HAP-1 (cell line): ENCODE measurements around the gene ZNF821.
"Not testable (repeated sequence)": the region's sequence is repeated elsewhere in the genome, so short reads cannot be mapped to it uniquely, and the experiment has no call there.

Experiments
- DNase-seq, 2 experiments: peaks; one replicate each; pipeline ENCODE4 v3.0.0-alpha.2; 2016 to 2020; ENCODE audit warnings: low spot score in 2 of 2
- H3K27me3 ChIP-seq: fragments of 250-450 bp; sonication (Bioruptor Pico); 2 replicates; pipeline ENCODE4 v1.5.1; 2020; ENCODE audit warnings: low read depth, mild to moderate bottlenecking, moderate library complexity
- H3K36me3 ChIP-seq: fragments of 250-450 bp; sonication (Bioruptor Pico); replicated peaks from 2 replicates; pipeline ENCODE4 v1.5.1; 2020; ENCODE audit warnings: mild to moderate bottlenecking
- H3K4me1 ChIP-seq: fragments of 250-450 bp; sonication (Bioruptor Pico); 2 replicates; pipeline ENCODE4 v1.5.1; 2020; ENCODE audit warnings: mild to moderate bottlenecking
- H3K4me3 ChIP-seq: fragments of 250-450 bp; sonication (Bioruptor Pico); 2 replicates; pipeline ENCODE4 v1.5.1; 2020; ENCODE audit warnings: mild to moderate bottlenecking, moderate library complexity
- H3K9me3 ChIP-seq: fragments of 250-450 bp; sonication (Bioruptor Pico); 2 replicates; pipeline ENCODE4 v1.5.1; 2020; ENCODE audit warnings: mild to moderate bottlenecking, moderate library complexity
- in situ Hi-C: fragments of 300-500 bp; cut with MboI; formaldehyde crosslinking; loops from 3 replicates; pipeline ENCODE4 v1.14.3; 2020; ENCODE audit warnings: low sequenced_read_pairs, inconsistent platforms, mixed read lengths

ZNF821 gene

DNA sequence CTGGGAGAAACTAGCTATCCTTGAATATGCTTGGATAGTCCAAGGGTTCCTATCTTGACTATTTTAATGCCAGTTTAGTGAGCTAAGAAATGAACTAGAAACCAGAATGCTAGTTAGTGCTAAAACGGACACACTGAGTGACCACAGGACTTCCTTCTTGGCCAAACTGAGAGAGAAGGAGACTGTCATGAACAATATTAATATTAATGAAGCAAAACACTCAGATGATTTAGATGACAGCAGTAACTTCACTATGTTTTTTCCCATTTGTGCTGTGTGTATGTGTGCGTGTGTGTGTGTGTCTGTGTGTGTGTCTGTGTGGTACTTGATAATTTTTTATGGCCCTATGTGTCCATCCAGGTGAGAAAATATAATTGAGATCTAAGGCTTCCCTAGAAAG, 40.4 kb downstream of the ZNF821 start:
- H3K4me1 ChIP-seq = peaks cover 7% of the 10 kb centered on the region
- in situ Hi-C loops = no loop called here
- H3K36me3 ChIP-seq = peaks cover 13% of the 10 kb centered on the region
- H3K4me3 ChIP-seq = no peak overlapping the region
- no peaks in the 10 kb centered on the region for H3K27me3 ChIP-seq
- H3K9me3 ChIP-seq = no peaks in the 10 kb centered on the region
- DNase-seq = no peak

DNA sequence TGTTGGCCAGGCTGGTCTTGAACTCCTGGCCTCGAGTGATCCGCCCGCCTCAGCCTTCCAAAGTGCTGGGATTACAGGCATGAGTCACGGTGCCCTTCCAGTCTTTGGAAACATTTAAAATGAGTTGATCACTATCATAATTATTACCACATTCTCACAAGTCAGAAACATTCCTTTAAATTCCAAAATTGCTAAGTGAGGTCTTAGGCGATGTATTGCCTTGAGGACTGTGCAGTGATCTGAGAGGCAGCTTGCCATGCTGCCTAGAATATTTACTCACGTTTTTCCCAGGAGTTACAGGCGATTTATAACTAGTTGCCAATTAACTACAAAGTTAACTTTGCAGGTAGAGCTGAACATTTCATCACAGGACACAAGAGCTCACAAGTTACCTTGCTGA, 43.9 kb downstream of the ZNF821 start:
- in situ Hi-C loops = no loop called here
- DNase-seq = no peak

DNA sequence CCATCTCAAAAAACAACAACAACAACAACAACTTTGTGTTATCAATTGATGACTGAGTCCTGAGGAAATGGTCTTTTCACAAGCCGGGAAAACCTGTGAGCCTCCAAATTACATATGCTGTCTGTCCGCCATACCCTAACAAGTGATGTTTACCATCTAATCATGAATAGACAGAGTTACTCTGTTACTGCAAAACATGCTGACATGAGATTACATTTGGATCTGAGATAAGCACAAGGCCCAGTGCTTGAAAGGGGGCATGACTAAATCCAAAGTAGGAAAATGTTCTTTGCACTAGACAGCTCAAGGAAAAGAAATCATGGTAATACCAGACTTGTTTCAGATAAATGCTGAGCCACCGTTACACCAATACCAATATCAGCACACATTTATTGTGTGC, 46.8 kb downstream of the ZNF821 start:
- H3K36me3 ChIP-seq = no peaks in the 10 kb centered on the region
- in situ Hi-C loops = no loop called here
- no peaks in the 10 kb centered on the region for H3K9me3 ChIP-seq
- no peaks in the 10 kb centered on the region for H3K4me1 ChIP-seq
- H3K27me3 ChIP-seq = no peaks in the 10 kb centered on the region
- DNase-seq = no peak
- no peak overlapping the region for H3K4me3 ChIP-seq

More for the DNA sequence above, 43.9 kb downstream of the ZNF821 start:
- Histone ChIP-seq H3K27me3 (no peaks in the 10 kb centered on the region), H3K4me3 (no peak overlapping the region), H3K36me3 (no peaks in the 10 kb centered on the region), H3K4me1 (no peaks in the 10 kb centered on the region), H3K9me3 (no peaks in the 10 kb centered on the region)

DNA sequence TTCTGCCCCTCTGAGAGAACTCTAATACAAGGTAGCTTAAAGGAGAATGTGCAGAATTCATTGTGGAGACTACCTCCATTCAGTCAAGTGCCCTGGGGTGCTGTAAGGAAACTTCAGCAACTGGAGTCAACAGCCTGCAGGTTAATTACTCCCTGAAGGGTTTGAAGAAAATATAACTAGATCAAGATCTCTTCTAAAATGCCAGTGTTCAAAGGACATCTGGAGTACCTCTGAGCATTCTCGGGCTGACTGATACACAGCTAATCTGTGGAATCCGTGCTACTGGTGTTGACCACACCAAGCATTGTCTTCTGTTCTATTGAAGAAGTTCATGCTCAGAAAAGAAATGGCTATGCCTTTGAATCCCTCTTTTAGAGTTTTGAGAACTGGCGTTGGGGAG, 49.7 kb downstream of the ZNF821 start:
- no peaks in the 10 kb centered on the region for H3K36me3 ChIP-seq
- in situ Hi-C loops = no loop called here
- no peaks in the 10 kb centered on the region for H3K9me3 ChIP-seq
- no peaks in the 10 kb centered on the region for H3K27me3 ChIP-seq
- H3K4me1 ChIP-seq = no peaks in the 10 kb centered on the region
- DNase-seq = no peak
- no peak overlapping the region for H3K4me3 ChIP-seq

DNA sequence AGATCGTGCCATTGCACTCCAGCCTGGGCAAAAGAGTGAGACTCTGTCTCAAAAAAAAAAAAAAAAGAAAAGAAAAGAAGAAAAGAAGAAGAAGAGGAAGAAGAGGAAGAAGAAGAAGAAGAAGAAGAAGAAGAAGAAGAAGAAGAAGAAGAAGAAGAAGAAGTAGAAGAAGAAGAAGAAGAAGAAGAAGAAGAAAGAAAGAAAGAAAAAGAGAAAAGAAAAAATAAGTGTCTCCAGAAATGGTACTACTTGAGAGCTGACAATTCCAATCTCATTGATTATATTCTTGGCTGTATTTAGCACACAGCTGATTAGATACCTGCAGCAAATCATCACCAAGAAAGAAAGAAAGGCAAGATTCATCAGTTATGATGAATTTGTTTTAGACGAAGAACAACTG, 51.9 kb downstream of the ZNF821 start:
- H3K36me3 ChIP-seq, in situ Hi-C loops, H3K27me3 ChIP-seq, DNase-seq, H3K4me1 ChIP-seq, H3K9me3 ChIP-seq, H3K4me3 ChIP-seq: not testable (repeated sequence)

DNA sequence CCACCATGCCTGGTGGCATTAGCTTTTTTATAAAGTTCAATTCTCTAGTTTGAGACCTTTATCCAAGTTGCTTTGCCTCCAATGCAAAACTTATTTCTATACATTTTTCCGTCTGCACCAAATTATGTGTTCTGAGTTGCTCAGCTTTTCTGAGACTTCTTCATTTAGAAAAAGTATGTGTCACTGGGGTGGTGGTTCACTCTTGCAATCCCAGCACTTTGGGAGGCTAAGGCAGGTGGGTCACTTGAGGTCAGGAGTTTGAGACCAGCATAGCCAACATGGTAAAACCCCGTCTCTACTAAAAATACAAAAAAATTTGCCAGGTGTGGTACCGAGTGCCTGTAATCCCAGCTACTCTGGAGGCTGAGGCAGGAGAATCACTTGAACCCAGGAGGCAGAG, 52.3 kb downstream of the ZNF821 start:
- H3K27me3 ChIP-seq, H3K4me1 ChIP-seq, H3K36me3 ChIP-seq, DNase-seq, in situ Hi-C loops, H3K4me3 ChIP-seq, H3K9me3 ChIP-seq: not testable (repeated sequence)

DNA sequence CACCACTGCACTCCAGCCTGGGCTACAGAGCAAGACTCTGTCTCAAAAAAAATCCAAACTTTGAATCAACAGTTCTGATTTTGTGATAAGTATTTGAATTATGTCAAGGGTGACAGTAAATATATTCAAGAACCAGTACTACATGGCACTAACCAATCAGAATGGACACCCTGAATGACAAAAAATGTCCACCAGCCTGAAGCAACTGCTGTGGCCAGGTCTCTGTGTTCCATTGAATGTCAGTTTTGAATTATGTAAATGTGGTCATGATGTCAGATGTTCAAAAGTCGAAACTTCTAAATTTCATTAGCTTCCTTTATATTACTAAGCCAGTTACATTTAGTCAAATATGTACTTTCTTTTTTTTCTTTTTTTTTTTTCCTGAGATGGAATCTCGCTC, 53.6 kb downstream of the ZNF821 start:
- Histone ChIP-seq H3K36me3 (no peaks in the 10 kb centered on the region), H3K4me3 (no peak overlapping the region), H3K27me3 (no peaks in the 10 kb centered on the region), H3K9me3 (no peaks in the 10 kb centered on the region), H3K4me1 (no peaks in the 10 kb centered on the region)
- in situ Hi-C loops = no loop called here
- no peak for DNase-seq

DNA sequence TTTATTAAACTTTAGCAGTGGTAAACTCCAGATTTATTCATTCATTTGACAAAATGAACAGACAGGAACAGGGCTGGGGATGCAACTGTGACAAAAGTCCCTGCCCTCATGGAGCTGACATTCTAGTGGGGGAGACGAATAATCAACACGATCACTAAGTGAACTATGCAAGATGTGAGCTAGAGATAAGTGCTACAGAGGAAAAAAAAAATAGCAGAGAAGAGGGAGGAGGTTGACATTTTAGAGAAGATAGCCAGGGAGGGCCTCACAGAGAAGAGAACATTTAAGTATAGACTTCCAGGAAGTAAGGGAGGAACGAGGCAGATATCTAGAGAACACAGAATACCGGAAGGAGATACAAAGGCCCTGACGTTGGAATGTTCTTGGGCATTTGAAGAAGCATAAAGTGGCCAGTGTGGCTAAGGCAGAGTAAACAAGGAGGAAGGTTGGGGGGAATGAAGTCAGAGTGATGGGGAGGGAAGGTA, 57.4 kb downstream of the ZNF821 start:
- no peak for DNase-seq
- no peak overlapping the region for H3K4me3 ChIP-seq
- no peaks in the 10 kb centered on the region for H3K36me3 ChIP-seq
- H3K27me3 ChIP-seq = no peaks in the 10 kb centered on the region
- H3K4me1 ChIP-seq = no peaks in the 10 kb centered on the region
- H3K9me3 ChIP-seq = no peaks in the 10 kb centered on the region
- in situ Hi-C loops = no loop called here

DNA sequence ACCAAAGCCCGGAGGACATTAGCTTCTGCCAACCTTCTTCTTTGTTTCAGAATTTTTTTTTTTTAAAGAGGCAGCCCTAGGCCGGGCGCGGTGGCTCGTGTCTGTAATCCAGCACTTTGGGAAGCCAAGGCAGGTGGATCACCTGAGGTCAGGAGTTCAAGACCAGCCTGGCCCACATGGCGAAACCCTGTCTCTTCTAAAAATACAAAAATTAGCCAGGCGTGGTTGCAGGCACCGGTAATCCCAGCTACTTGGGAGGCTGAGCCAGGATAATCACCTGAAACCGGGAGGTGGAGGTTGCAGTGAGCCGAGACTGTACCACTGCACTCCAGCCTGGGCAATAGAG, 66.9 kb downstream of the ZNF821 start:
- H3K36me3 ChIP-seq, H3K9me3 ChIP-seq, H3K27me3 ChIP-seq, in situ Hi-C loops, H3K4me3 ChIP-seq, DNase-seq: not testable (repeated sequence)
- H3K4me1 ChIP-seq = peaks cover 24% of the 10 kb centered on the region

DNA sequence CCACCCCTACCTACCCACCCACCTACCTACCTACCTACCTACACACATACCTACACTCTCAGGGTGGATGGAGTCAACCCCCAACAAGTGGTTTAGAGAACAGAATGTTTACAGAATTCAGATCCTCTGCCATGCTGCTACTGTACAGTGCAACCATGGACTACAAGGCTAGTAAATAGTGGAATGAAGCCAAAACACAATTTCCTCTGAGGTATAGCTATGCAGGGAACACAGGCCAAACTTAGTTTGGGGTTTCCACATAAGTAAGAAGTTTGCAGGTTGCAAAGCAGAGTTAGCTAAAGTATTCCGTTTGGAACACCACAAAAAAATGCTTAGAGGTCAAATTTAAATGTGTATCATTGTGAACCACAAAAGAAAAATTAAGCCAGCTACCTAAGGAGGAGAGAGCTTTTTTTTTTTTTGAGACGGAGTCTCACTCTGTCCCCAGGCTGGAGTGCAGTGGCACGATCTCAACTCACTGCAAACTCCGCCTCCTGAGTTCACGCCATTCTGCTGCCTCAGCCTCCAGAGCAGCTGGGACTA, 72.7 kb downstream of the ZNF821 start:
- H3K27me3 ChIP-seq = no peaks in the 10 kb centered on the region
- H3K4me3 ChIP-seq = no peak overlapping the region
- H3K4me1 ChIP-seq = peaks cover 20% of the 10 kb centered on the region
- H3K9me3 ChIP-seq = no peaks in the 10 kb centered on the region
- peaks cover 7% of the 10 kb centered on the region for H3K36me3 ChIP-seq
- DNase-seq = no peak
- in situ Hi-C loops = no loop called here

DNA sequence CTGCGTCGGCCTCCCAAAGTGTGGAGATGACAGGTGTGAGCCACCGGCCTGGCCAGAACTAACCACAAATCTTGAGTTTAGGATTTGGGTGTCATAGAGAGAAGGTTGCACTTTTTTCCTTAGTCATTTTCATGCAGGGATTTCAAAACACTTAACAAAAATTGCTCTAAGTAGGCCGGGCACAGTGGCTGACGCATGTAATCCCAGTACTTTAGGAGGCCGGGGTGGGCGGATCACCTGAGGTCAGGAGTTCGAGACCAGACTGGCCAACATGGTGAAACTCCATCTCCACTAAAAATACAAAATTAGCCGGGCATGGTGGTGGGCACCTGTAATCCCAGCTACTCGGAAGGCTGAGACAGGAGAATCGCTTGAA, 73.8 kb downstream of the ZNF821 start:
- H3K9me3 ChIP-seq, H3K36me3 ChIP-seq, in situ Hi-C loops, H3K4me3 ChIP-seq, H3K27me3 ChIP-seq, DNase-seq: not testable (repeated sequence)
- H3K4me1 ChIP-seq = peaks cover 14% of the 10 kb centered on the region
